ENCODE results near the gene CPNE6. TPM values are rescaled to one million over a fixed set of nuclear protein-coding genes. Genes with fewer than 3 reads are reported as not detected.

The CPNE6 gene
- total RNA-seq, 1 experiment from 2014 or later = not detected

GRCh38 chr14:24092505-24093206, 21.3 kb downstream of the CPNE6 start:
- Histone ChIP-seq H3K9me2 (ENCODE audit: insufficient read depth) (no peaks in the 10 kb centered on the region), H3K9me3 (ENCODE audit: control insufficient read depth in 1 of 2, insufficient read depth in 1 of 2, low read depth in 1 of 2, low read length in 2 of 2) (no peaks in the 10 kb centered on the region), H2AFZ (ENCODE audit: low read depth, low read length, poor library complexity, severe bottlenecking) (no peak overlapping the region), H3K4me3 (replicated peaks in 1 of 2; ENCODE audit: low read depth in 1 of 2, low read length in 2 of 2) (no peak overlapping the region), H3K27me3 (ENCODE audit: insufficient read depth, low read length) (no peaks in the 10 kb centered on the region), H3K36me3 (ENCODE audit: control insufficient read depth in 1 of 2, insufficient read depth in 2 of 2, low read length in 2 of 2) (no peaks in the 10 kb centered on the region), H3K9ac (ENCODE audit: low read length) (no peak overlapping the region), H4K20me1 (ENCODE audit: insufficient read depth) (no peaks in the 10 kb centered on the region), H3K79me2 (ENCODE audit: insufficient read depth, low read length) (peaks cover 7% of the 10 kb centered on the region; the same call in 1 of the 2 replicates), H3K4me2 (ENCODE audit: low read length) (no peak overlapping the region), H3K4me1 (ENCODE audit: control insufficient read depth in 1 of 2, insufficient read depth in 2 of 2, low read length in 2 of 2) (peaks cover 15 to 22% of the 10 kb centered on the region in 2 experiments), H3K27ac (ENCODE audit: low read depth, low read length) (no peak overlapping the region)
- ChIA-PET POLR2A (interaction anchor here (1.4 to 4.5 kb wide), 7 partner anchors 7 to 44 kb away, joined by 3 to 49 read pairs (median 18); partner anchors contain the start of genes DCAF11, NRL and PSME1), RAD21 (ENCODE audit: low non-redundant PET in 1 of 2, low total read pairs in 2 of 2, uncharacterized antibody in 2 of 2, unreplicated experiment in 2 of 2) (interaction anchor here (0.8 to 4.6 kb wide), 2 partner anchors 35 kb away, joined by 3 to 35 read pairs; no protein-coding TSS in a partner anchor), CTCF (interaction anchor here (1.4 to 6.3 kb wide), 7 partner anchors 10 to 150 kb away, joined by 3 to 149 read pairs (median 9); partner anchors contain the start of genes CARMIL3, IRF9 and TINF2)
- intact Hi-C loops (cut with micrococcal nuclease) = loop anchor here (10.0 kb wide), 1 partner anchor 108 kb away; the partner anchor contains the start of gene DHRS4L2
- TF ChIP-seq MAX (IDR thresholded peaks at IDR 0.05) (no peak), FOSL1 (IDR thresholded peaks at IDR 0.05; ENCODE audit: low read depth) (no peak), SRF (IDR thresholded peaks at IDR 0.05; ENCODE audit: low read depth) (no peak), CBX3 (IDR thresholded peaks at IDR 0.05; ENCODE audit: low read depth) (no peak), ELF1 (IDR thresholded peaks at IDR 0.05; ENCODE audit: borderline replicate concordance, low read depth) (no peak), EZH2phosphoT487 (IDR thresholded peaks at IDR 0.05; ENCODE audit: borderline replicate concordance) (no peak), RAD21 (IDR thresholded peaks at IDR 0.05; ENCODE audit: low read depth) (no peak), EZH2 (IDR thresholded peaks at IDR 0.05) (no peak), YY1 (IDR thresholded peaks at IDR 0.05; ENCODE audit: extremely low read depth, insufficient replicate concordance, low read depth, low read length) (no peak), ZNF274 (IDR thresholded peaks at IDR 0.05; ENCODE audit: low read depth, low read length) (no peak), ZBTB33 (IDR thresholded peaks at IDR 0.05; ENCODE audit: extremely low read depth, insufficient replicate concordance, low read length) (no peak), REST (IDR thresholded peaks at IDR 0.05; ENCODE audit: low read depth) (no peak), POLR2AphosphoS5 (IDR thresholded peaks at IDR 0.05; ENCODE audit: low read depth, low read length) (no peak)
- TF ChIP-seq, protein P1, sequence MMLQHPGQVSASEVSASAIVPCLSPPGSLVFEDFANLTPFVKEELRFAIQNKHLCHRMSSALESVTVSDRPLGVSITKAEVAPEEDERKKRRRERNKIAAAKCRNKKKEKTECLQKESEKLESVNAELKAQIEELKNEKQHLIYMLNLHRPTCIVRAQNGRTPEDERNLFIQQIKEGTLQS (IDR thresholded peaks at IDR 0.05) = no peak
- no TSS peak for BruUV-seq (replicated peaks)
- ATAC-seq (no peak), DNase-seq (ENCODE audit: low read depth, low spot score) (no peak)

Measured in HCT116 (cell line).